Fibroblast of lung (primary cell): ENCODE results near the gene FRK. TPM values are rescaled to one million over a fixed set of nuclear protein-coding genes. Genes with fewer than 3 reads are reported as not detected.

Experiments used
- DNase-seq, 2 donors: peaks; one replicate each; pipeline versions ENCODE4 v3.0.0 to v3.0.0-alpha.2; 2010; ENCODE audit warnings: low read depth in 2 of 2
- H2AFZ ChIP-seq: 2 replicates; pipeline ENCODE4 v1.5.1; 2012; ENCODE audit warnings: low read length, control low read depth, inconsistent platforms
- H3K27ac ChIP-seq: 2 replicates; pipeline ENCODE4 v1.5.1; 2011; ENCODE audit warnings: low read length, control low read depth; ENCODE audit not compliant: insufficient read depth
- H3K27me3 ChIP-seq: 2 replicates; pipeline ENCODE4 v1.5.1; 2011; ENCODE audit warnings: mild to moderate bottlenecking, low read length; ENCODE audit not compliant: control insufficient read depth, insufficient read depth
- H3K36me3 ChIP-seq: 2 replicates; pipeline ENCODE4 v1.5.1; 2011; ENCODE audit warnings: low read length; ENCODE audit not compliant: control insufficient read depth, insufficient read depth
- H3K4me1 ChIP-seq: 2 replicates; pipeline ENCODE4 v1.5.1; 2011; ENCODE audit warnings: low read length; ENCODE audit not compliant: control insufficient read depth, insufficient read depth; ENCODE audit errors: extremely low read depth
- H3K4me2 ChIP-seq: 2 replicates; pipeline ENCODE4 v1.5.1; 2011; ENCODE audit warnings: low read length, control low read depth; ENCODE audit not compliant: insufficient read depth; ENCODE audit errors: extremely low read depth
- H3K4me3 ChIP-seq, 4 experiments: fragments of 200-600 bp in 1 of 4; sonication (generic) in 1 of 4; replicated peaks in 1 of 4; 2 replicates each; pipeline ENCODE4 v1.5.1; 2011 to 2016; ENCODE audit warnings: low read length in 4 of 4, low read depth in 3 of 4, mild to moderate bottlenecking in 3 of 4, control low read depth in 2 of 4, inconsistent platforms in 1 of 4, mixed read lengths in 1 of 4; ENCODE audit not compliant: insufficient read depth in 1 of 4; ENCODE audit errors: control extremely low read depth in 1 of 4
- H3K79me2 ChIP-seq: 2 replicates; pipeline ENCODE4 v1.5.1; 2012; ENCODE audit warnings: mild to moderate bottlenecking, low read length, inconsistent platforms; ENCODE audit not compliant: control insufficient read depth, insufficient read depth
- H3K9ac ChIP-seq: 2 replicates; pipeline ENCODE4 v1.5.1; 2011; ENCODE audit warnings: mild to moderate bottlenecking, low read length, control low read depth; ENCODE audit not compliant: insufficient read depth
- H3K9me3 ChIP-seq: 2 replicates; pipeline ENCODE4 v1.5.1; 2012; ENCODE audit warnings: low read depth, low read length; ENCODE audit not compliant: control insufficient read depth, insufficient read depth
- H4K20me1 ChIP-seq: 2 replicates; pipeline ENCODE4 v1.5.1; 2011; ENCODE audit warnings: low read length; ENCODE audit not compliant: control insufficient read depth, insufficient read depth; ENCODE audit errors: extremely low read depth
- CTCF ChIP-seq, 2 donors: IDR thresholded peaks in 1 of 2; conservative IDR thresholded peaks in 1 of 2; 1 replicate in 1 of 2; 2 replicates in 1 of 2; pipeline ENCODE4 v1.5.1; 2011 to 2012; ENCODE audit warnings: low read length in 2 of 2, control low read depth in 1 of 2, inconsistent platforms in 1 of 2, low read depth in 1 of 2, mild to moderate bottlenecking in 1 of 2
- EZH2 ChIP-seq: IDR thresholded peaks from 2 replicates; pipeline ENCODE4 v1.5.1; 2012; ENCODE audit warnings: low read length, control low read depth, mild to moderate bottlenecking; ENCODE audit errors: missing control alignments
- polyA plus RNA-seq, 2 donors: library from polyadenylated mRNA; depleted of rRNA in 1 of 2; stranded (reverse) in 1 of 2; unstranded in 1 of 2; fragments of >200 nt; gene quantifications; 2 replicates each; pipeline ENCODE4 v1.2.1, GENCODE V29; 2011 to 2012; ENCODE audit warnings: missing spikeins in 1 of 2
- total RNA-seq: library from RNA; depleted of rRNA; stranded (reverse); fragments of >200 nt; gene quantifications from 2 replicates; pipeline ENCODE4 v1.2.1, GENCODE V29; 2014

Gene FRK
- total and polyA plus RNA-seq, 2 donors (not counting 1 experiment from before 2014, with no cell fraction given) = 0.18 to 0.33 TPM

- no peak overlapping the region for H3K4me3 ChIP-seq
- H3K9me3 ChIP-seq = no peaks in the 10 kb centered on the region
- no peak overlapping the region for H3K27ac ChIP-seq
- TF ChIP-seq EZH2 (no peak), CTCF (conservative IDR thresholded peaks at IDR 0.05 in 1 of 2, IDR thresholded peaks at IDR 0.05 in 1 of 2; ENCODE audit: low read depth in 1 of 2, low read length in 2 of 2) (no peak)
- H3K79me2 ChIP-seq = no peaks in the 10 kb centered on the region
- no peaks in the 10 kb centered on the region for H4K20me1 ChIP-seq
- H3K4me2 ChIP-seq = no peak overlapping the region
- no peak overlapping the region for H3K9ac ChIP-seq
- H2AFZ ChIP-seq = no peak overlapping the region
- H3K27me3 ChIP-seq = no peaks in the 10 kb centered on the region
- DNase-seq = no peak
- H3K4me1 ChIP-seq = peaks cover 2% of the 10 kb centered on the region
- H3K36me3 ChIP-seq = no peaks in the 10 kb centered on the region
Measured at GRCh38 chr6:116105247-116105646, 44.6 kb upstream of the FRK start.

GRCh38 chr6:116104636-116105035 is 43.9 kb upstream of the FRK start:
- Histone ChIP-seq H3K9me3 (no peaks in the 10 kb centered on the region), H3K4me3 (no peak overlapping the region), H4K20me1 (no peaks in the 10 kb centered on the region), H3K27ac (no peak overlapping the region), H3K9ac (no peak overlapping the region), H3K36me3 (no peaks in the 10 kb centered on the region), H3K4me2 (no peak overlapping the region), H3K79me2 (no peaks in the 10 kb centered on the region), H3K4me1 (peaks cover 2% of the 10 kb centered on the region), H2AFZ (no peak overlapping the region), H3K27me3 (no peaks in the 10 kb centered on the region)
- no peak for DNase-seq
- TF ChIP-seq EZH2 (no peak), CTCF (conservative IDR thresholded peaks at IDR 0.05 in 1 of 2, IDR thresholded peaks at IDR 0.05 in 1 of 2; ENCODE audit: low read depth in 1 of 2, low read length in 2 of 2) (no peak)

GRCh38 chr6:116102873-116103272 is 42.2 kb upstream of the FRK start:
- Histone ChIP-seq H3K27ac (no peak overlapping the region), H3K4me3 (no peak overlapping the region), H2AFZ (no peak overlapping the region), H3K9ac (no peak overlapping the region), H3K79me2 (no peaks in the 10 kb centered on the region), H3K4me2 (no peak overlapping the region), H3K36me3 (no peaks in the 10 kb centered on the region), H4K20me1 (no peaks in the 10 kb centered on the region), H3K9me3 (no peaks in the 10 kb centered on the region), H3K27me3 (no peaks in the 10 kb centered on the region), H3K4me1 (peaks cover 2% of the 10 kb centered on the region)
- no peak for TF ChIP-seq EZH2
- no peak for TF ChIP-seq CTCF (conservative IDR thresholded peaks at IDR 0.05 in 1 of 2, IDR thresholded peaks at IDR 0.05 in 1 of 2; ENCODE audit: low read depth in 1 of 2, low read length in 2 of 2)
- DNase-seq = no peak
